ENCODE data around the gene ELOA. TPM values are rescaled to one million over a fixed set of nuclear protein-coding genes. Genes with fewer than 3 reads are reported as not detected.

Gene ELOA
- total and polyA plus RNA-seq, 2 of the 13 experiments (the other 11 are each of a cell fraction or from before 2014, with no cell fraction given): 14.2 to 28.5 TPM

DNA sequence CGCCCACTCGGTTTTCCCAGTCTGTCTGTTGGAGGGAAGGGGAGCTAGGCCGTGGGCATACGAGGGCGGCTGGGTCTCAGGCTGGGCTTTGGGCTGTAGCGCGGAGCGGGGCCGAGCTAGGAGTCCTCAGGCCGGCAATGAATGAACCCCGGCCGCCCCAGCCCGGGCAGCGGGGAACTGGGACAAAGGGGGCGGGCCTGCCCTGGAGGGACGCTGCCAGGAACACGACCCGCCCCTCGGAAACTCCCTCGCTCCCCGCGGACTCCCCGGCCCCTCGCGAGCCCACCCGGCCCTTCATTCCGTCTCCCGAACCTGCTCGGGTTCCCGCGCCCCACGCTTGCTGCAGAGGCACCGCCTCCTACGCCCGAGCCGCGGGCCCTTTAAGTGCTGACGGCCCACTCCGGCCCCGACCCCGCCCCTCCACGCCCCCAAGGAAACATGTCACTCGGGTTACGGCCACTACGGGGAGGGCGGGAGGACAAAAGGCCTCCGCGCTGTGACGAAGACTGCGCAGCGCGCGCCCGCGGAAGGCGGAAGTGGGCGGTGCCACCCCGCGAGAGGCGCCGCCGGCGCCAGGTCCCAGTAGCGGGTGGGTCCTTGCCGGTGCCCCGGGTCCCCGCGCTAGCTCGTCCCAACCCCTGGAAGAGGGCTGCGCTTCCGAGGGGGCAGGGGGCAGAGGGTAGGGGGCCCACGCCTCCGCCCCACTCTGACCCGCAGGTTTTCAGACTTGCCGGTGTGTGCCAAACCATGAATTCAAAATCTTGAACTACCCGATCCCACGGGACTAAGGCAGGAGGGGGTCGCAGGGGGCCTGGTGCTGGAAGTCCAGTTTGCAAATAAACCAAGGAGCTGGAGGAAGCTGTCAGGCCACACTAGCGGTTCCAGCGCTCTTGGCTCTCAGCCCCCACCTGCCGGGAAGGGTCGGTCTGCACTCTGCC is 57.4 kb downstream of the ELOA start, which contains the start of gene GALE (continued):
- TF ChIP-seq ZNF646 (CRISPR knock-in tag; IDR thresholded peaks at IDR 0.05) (0 out of 2 replicates have a peak, but pooled peaks have one; percentile 9), PAWR (CRISPR knock-in tag; IDR thresholded peaks at IDR 0.05; ENCODE audit: borderline replicate concordance) (no peak), ZNF337 (CRISPR knock-in tag; IDR thresholded peaks at IDR 0.05; ENCODE audit: borderline replicate concordance, low read depth) (peak; percentile 47; the same call in 1 of the 2 replicates), NFIC (IDR thresholded peaks at IDR 0.05; ENCODE audit: low read length) (no peak), KLF15 (CRISPR knock-in tag; IDR thresholded peaks at IDR 0.05; ENCODE audit: borderline replicate concordance) (no peak; the same call in 1 of the 2 replicates), ZNF30 (CRISPR knock-in tag; IDR thresholded peaks at IDR 0.05) (no peak), NFKBIZ (CRISPR knock-in tag; IDR thresholded peaks at IDR 0.05) (no peak), RAD51 (IDR thresholded peaks at IDR 0.05; ENCODE audit: borderline replicate concordance) (no peak), ZNF724P (CRISPR knock-in tag; IDR thresholded peaks at IDR 0.05; ENCODE audit: borderline replicate concordance) (peak; percentile 30; the same call in 1 of the 2 replicates), GABPB1 (CRISPR knock-in tag; IDR thresholded peaks at IDR 0.05) (peak; percentile 95), MZF1 (CRISPR knock-in tag; IDR thresholded peaks at IDR 0.05; ENCODE audit: borderline replicate concordance) (no peak), TOPORS (CRISPR knock-in tag; IDR thresholded peaks at IDR 0.05) (no peak), POGK (CRISPR knock-in tag; conservative IDR thresholded peaks at IDR 0.05) (no peak; the same call in none of the 2 replicates)
- TF ChIP-seq, protein P1, sequence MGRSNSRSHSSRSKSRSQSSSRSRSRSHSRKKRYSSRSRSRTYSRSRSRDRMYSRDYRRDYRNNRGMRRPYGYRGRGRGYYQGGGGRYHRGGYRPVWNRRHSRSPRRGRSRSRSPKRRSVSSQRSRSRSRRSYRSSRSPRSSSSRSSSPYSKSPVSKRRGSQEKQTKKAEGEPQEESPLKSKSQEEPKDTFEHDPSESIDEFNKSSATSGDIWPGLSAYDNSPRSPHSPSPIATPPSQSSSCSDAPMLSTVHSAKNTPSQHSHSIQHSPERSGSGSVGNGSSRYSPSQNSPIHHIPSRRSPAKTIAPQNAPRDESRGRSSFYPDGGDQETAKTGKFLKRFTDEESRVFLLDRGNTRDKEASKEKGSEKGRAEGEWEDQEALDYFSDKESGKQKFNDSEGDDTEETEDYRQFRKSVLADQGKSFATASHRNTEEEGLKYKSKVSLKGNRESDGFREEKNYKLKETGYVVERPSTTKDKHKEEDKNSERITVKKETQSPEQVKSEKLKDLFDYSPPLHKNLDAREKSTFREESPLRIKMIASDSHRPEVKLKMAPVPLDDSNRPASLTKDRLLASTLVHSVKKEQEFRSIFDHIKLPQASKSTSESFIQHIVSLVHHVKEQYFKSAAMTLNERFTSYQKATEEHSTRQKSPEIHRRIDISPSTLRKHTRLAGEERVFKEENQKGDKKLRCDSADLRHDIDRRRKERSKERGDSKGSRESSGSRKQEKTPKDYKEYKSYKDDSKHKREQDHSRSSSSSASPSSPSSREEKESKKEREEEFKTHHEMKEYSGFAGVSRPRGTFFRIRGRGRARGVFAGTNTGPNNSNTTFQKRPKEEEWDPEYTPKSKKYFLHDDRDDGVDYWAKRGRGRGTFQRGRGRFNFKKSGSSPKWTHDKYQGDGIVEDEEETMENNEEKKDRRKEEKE (IDR thresholded peaks at IDR 0.05): no peak
- TF ChIP-seq, protein P2, sequence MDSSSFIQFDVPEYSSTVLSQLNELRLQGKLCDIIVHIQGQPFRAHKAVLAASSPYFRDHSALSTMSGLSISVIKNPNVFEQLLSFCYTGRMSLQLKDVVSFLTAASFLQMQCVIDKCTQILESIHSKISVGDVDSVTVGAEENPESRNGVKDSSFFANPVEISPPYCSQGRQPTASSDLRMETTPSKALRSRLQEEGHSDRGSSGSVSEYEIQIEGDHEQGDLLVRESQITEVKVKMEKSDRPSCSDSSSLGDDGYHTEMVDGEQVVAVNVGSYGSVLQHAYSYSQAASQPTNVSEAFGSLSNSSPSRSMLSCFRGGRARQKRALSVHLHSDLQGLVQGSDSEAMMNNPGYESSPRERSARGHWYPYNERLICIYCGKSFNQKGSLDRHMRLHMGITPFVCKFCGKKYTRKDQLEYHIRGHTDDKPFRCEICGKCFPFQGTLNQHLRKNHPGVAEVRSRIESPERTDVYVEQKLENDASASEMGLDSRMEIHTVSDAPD (CRISPR knock-in tag; IDR thresholded peaks at IDR 0.05): no peak
